MM.1S (cell line): ENCODE measurements around the gene MYRFL.

ENCODE experiments used
- DNase-seq: peaks from one replicate; pipeline ENCODE4 v3.0.0-alpha.2; 2015
- H2AFZ ChIP-seq: fragments of 300-600 bp; sonication (generic); 2 replicates; pipeline ENCODE4 v1.6.0; 2016; ENCODE audit warnings: antibody characterized with exemption, low read length
- H3F3A ChIP-seq: fragments of 300-600 bp; sonication (generic); 2 replicates; pipeline ENCODE4 v1.6.1; 2016; ENCODE audit warnings: mild to moderate bottlenecking, antibody characterized with exemption, low read length, moderate library complexity, mixed read lengths; ENCODE audit not compliant: insufficient read depth
- H3K27ac ChIP-seq: fragments of 300-600 bp; sonication (generic); 2 replicates; pipeline ENCODE4 v1.5.1; 2016; ENCODE audit warnings: mild to moderate bottlenecking, low read length
- H3K27me3 ChIP-seq: fragments of 300-600 bp; sonication (generic); replicated peaks from 2 replicates; pipeline ENCODE4 v1.6.0; 2016; ENCODE audit warnings: low read length; ENCODE audit not compliant: insufficient read depth
- H3K36me3 ChIP-seq: fragments of 300-600 bp; sonication (generic); replicated peaks from 2 replicates; pipeline ENCODE4 v1.6.1; 2016; ENCODE audit warnings: mild to moderate bottlenecking, low read length, mixed read lengths; ENCODE audit not compliant: insufficient read depth
- H3K4me1 ChIP-seq: fragments of 300-600 bp; sonication (generic); 2 replicates; pipeline ENCODE4 v1.6.1; 2016; ENCODE audit warnings: low read length, mixed read lengths
- H3K4me2 ChIP-seq: fragments of 300-600 bp; sonication (generic); 2 replicates; pipeline ENCODE4 v1.6.0; 2016; ENCODE audit warnings: low read depth, low read length
- H3K4me3 ChIP-seq: fragments of 300-600 bp; sonication (generic); 2 replicates; pipeline ENCODE4 v1.5.1; 2016; ENCODE audit warnings: low read length, mixed read lengths
- H3K79me2 ChIP-seq: fragments of 300-600 bp; sonication (generic); 2 replicates; pipeline ENCODE4 v1.6.1; 2016; ENCODE audit warnings: mixed run types, low read length, mixed read lengths
- H3K9ac ChIP-seq: fragments of 300-600 bp; sonication (generic); 2 replicates; pipeline ENCODE4 v1.6.1; 2016; ENCODE audit warnings: low read length, mixed read lengths
- H3K9me2 ChIP-seq: fragments of 300-600 bp; sonication (generic); replicated peaks from 2 replicates; pipeline ENCODE4 v1.6.1; 2016; ENCODE audit warnings: mild to moderate bottlenecking, low read length, mixed read lengths; ENCODE audit not compliant: insufficient read depth
- H3K9me3 ChIP-seq: fragments of 300-600 bp; sonication (generic); replicated peaks from 2 replicates; pipeline ENCODE4 v1.6.1; 2016; ENCODE audit warnings: mild to moderate bottlenecking, low read length, mixed read lengths; ENCODE audit not compliant: insufficient read depth
- H4K20me1 ChIP-seq: fragments of 300-600 bp; sonication (generic); 2 replicates; pipeline ENCODE4 v1.6.1; 2016; ENCODE audit warnings: mild to moderate bottlenecking, low read length, moderate library complexity, mixed read lengths; ENCODE audit not compliant: insufficient read depth
- CTCF ChIP-seq: fragments of 300-600 bp; sonication (generic); IDR thresholded peaks from 2 replicates; pipeline ENCODE4 v1.5.1; 2016; ENCODE audit warnings: antibody characterized with exemption, low read length, mixed read lengths
- EZH2 ChIP-seq: fragments of 300-600 bp; sonication (generic); optimal IDR thresholded peaks from 2 replicates; pipeline ENCODE3; 2017; ENCODE audit warnings: low read depth, mild to moderate bottlenecking, antibody characterized with exemption, low read length, mixed read lengths
- EZH2phosphoT487 ChIP-seq: fragments of 300-600 bp; sonication (generic); IDR thresholded peaks from 2 replicates; pipeline ENCODE4 v1.6.1; 2018; ENCODE audit warnings: antibody characterized with exemption, low read length

The MYRFL gene

GRCh38 chr12:69885658-69886057 lies 60.6 kb downstream of the MYRFL start:
- no peaks in the 10 kb centered on the region for H3K27me3 ChIP-seq
- H3K9me2 ChIP-seq = no peaks in the 10 kb centered on the region
- H3K79me2 ChIP-seq = no peaks in the 10 kb centered on the region
- DNase-seq = no peak
- H3K27ac ChIP-seq = no peak overlapping the region
- no peak for TF ChIP-seq CTCF
- no peak for TF ChIP-seq EZH2
- no peak for TF ChIP-seq EZH2phosphoT487
- peaks cover 9% of the 10 kb centered on the region for H3K4me1 ChIP-seq
- no peaks in the 10 kb centered on the region for H4K20me1 ChIP-seq
- no peaks in the 10 kb centered on the region for H3K9me3 ChIP-seq
- H3K36me3 ChIP-seq = no peaks in the 10 kb centered on the region
- H2AFZ ChIP-seq = no peak overlapping the region
- H3F3A ChIP-seq = no peaks in the 10 kb centered on the region
- no peak overlapping the region for H3K9ac ChIP-seq
- H3K4me3 ChIP-seq = no peak overlapping the region
- no peak overlapping the region for H3K4me2 ChIP-seq

GRCh38 chr12:69886109-69886508 lies 61.1 kb downstream of the MYRFL start:
- Histone ChIP-seq H3K4me2 (no peak overlapping the region), H3K9ac (no peak overlapping the region)
- no peak for TF ChIP-seq CTCF

DNA sequence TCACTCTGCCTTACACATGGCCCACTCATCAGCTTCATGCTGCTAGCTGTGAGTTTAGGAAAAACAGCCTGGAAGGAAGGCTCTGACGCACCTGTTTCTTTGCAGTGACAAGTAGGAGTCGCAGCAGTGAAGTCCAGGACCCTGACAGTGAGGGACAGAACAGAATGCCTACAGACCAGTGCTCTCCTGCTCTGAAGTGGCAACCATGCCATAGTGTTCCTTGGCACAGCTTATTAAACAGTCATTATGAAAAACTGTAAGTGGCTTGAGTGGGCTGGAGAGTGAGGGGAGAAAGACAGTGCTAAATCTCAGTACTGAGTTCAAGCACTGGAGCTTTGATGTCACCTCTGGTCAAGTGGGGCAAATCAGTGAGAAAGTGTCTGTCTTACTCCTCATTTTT lies 61.7 kb downstream of the MYRFL start:
- Histone ChIP-seq H3K4me3 (no peak overlapping the region), H3K4me2 (no peak overlapping the region), H4K20me1 (no peaks in the 10 kb centered on the region), H3K9me3 (no peaks in the 10 kb centered on the region), H3K27ac (no peak overlapping the region), H3F3A (no peaks in the 10 kb centered on the region), H3K79me2 (no peaks in the 10 kb centered on the region), H3K9ac (no peak overlapping the region), H2AFZ (no peak overlapping the region), H3K9me2 (no peaks in the 10 kb centered on the region), H3K27me3 (no peaks in the 10 kb centered on the region), H3K4me1 (peaks cover 9% of the 10 kb centered on the region), H3K36me3 (no peaks in the 10 kb centered on the region)
- DNase-seq = no peak
- TF ChIP-seq EZH2 = no peak
- no peak for TF ChIP-seq EZH2phosphoT487
- TF ChIP-seq CTCF = no peak

More at GRCh38 chr12:69886109-69886508, 61.1 kb downstream of the MYRFL start:
- no peaks in the 10 kb centered on the region for H3K27me3 ChIP-seq
- no peaks in the 10 kb centered on the region for H3K36me3 ChIP-seq
- H3F3A ChIP-seq = no peaks in the 10 kb centered on the region
- no peak overlapping the region for H3K27ac ChIP-seq
- H4K20me1 ChIP-seq = no peaks in the 10 kb centered on the region
- DNase-seq = no peak
- H3K9me2 ChIP-seq = no peaks in the 10 kb centered on the region
- H2AFZ ChIP-seq = no peak overlapping the region
- no peaks in the 10 kb centered on the region for H3K79me2 ChIP-seq
- peaks cover 9% of the 10 kb centered on the region for H3K4me1 ChIP-seq
- no peak overlapping the region for H3K4me3 ChIP-seq
- no peaks in the 10 kb centered on the region for H3K9me3 ChIP-seq
